ENCODE data around the gene GRID1.

GRID1 gene

GRCh38 chr10:85623342-85623741 lies 743.3 kb downstream of the GRID1 start:
- Histone ChIP-seq H3K4me3 (ENCODE audit: low read depth, low read length) (no peak overlapping the region), H3K27ac (ENCODE audit: extremely low read depth, low read depth, low read length) (no peak overlapping the region), H3K9me3 (ENCODE audit: control insufficient read depth, insufficient read depth, low read depth, low read length) (no peaks in the 10 kb centered on the region), H3K4me1 (ENCODE audit: control insufficient read depth, insufficient read depth, low read length) (no peaks in the 10 kb centered on the region), H3K36me3 (ENCODE audit: control insufficient read depth in 2 of 2, insufficient read depth in 1 of 2, low read length in 2 of 2) (no peaks in the 10 kb centered on the region)
- TF ChIP-seq ZNF132 (tag by site-specific recombination; IDR thresholded peaks at IDR 0.05; ENCODE audit: borderline replicate concordance) = no peak
- no peak for TF ChIP-seq ZBTB17 (tag by site-specific recombination; IDR thresholded peaks at IDR 0.05)
- no peak for TF ChIP-seq ZNF302 (tag by site-specific recombination; IDR thresholded peaks at IDR 0.05; ENCODE audit: low read depth)
- no peak for TF ChIP-seq ZNF248 (tag by site-specific recombination; IDR thresholded peaks at IDR 0.05)
- no peak for TF ChIP-seq ZNF544 (tag by site-specific recombination; IDR thresholded peaks at IDR 0.05)
- TF ChIP-seq ZBTB6 (tag by site-specific recombination; IDR thresholded peaks at IDR 0.05) = no peak
- TF ChIP-seq BCL6B (tag by site-specific recombination; IDR thresholded peaks at IDR 0.05) = no peak
- TF ChIP-seq MEIS1 (CRISPR knock-in tag; IDR thresholded peaks at IDR 0.05; ENCODE audit: borderline replicate concordance) = no peak
- POLR2A ChIA-PET = no interaction called here
- CTCF ChIA-PET = interaction anchor here (1.6 kb wide), 1 partner anchor 9 kb away, joined by 5 read pairs; no protein-coding TSS in a partner anchor

GRCh38 chr10:85622425-85622824 lies 744.2 kb downstream of the GRID1 start:
- ChIA-PET CTCF (interaction anchor here (0.6 to 1.6 kb wide), 3 partner anchors 8 to 749 kb away, joined by 3 to 5 read pairs (median 3); no protein-coding TSS in a partner anchor), POLR2A (no interaction called here)
- Histone ChIP-seq H3K36me3 (ENCODE audit: control insufficient read depth in 2 of 2, insufficient read depth in 1 of 2, low read length in 2 of 2) (no peaks in the 10 kb centered on the region), H3K4me3 (ENCODE audit: low read depth, low read length) (no peak overlapping the region), H3K27ac (ENCODE audit: extremely low read depth, low read depth, low read length) (no peak overlapping the region), H3K9me3 (ENCODE audit: control insufficient read depth, insufficient read depth, low read depth, low read length) (no peaks in the 10 kb centered on the region), H3K4me1 (ENCODE audit: control insufficient read depth, insufficient read depth, low read length) (no peaks in the 10 kb centered on the region)
- TF ChIP-seq ZBTB6 (tag by site-specific recombination; IDR thresholded peaks at IDR 0.05) (no peak), ZNF510 (tag by site-specific recombination; IDR thresholded peaks at IDR 0.05; ENCODE audit: insufficient replicate concordance) (no peak), ZNF670 (tag by site-specific recombination; IDR thresholded peaks at IDR 0.05; ENCODE audit: low read depth) (no peak), ZNF274 (IDR thresholded peaks at IDR 0.05; ENCODE audit: low read length) (no peak), ZNF274 (tag by site-specific recombination; IDR thresholded peaks at IDR 0.05; ENCODE audit: borderline replicate concordance) (no peak), ZNF324 (tag by site-specific recombination; IDR thresholded peaks at IDR 0.05) (no peak), ZBTB48 (tag by site-specific recombination; IDR thresholded peaks at IDR 0.05) (no peak), EGR2 (tag by site-specific recombination; IDR thresholded peaks at IDR 0.05; ENCODE audit: low read depth) (no peak), KLF7 (tag by site-specific recombination; IDR thresholded peaks at IDR 0.05; ENCODE audit: borderline replicate concordance) (no peak)

GRCh38 chr10:85621562-85621961 lies 745.0 kb downstream of the GRID1 start:
- ChIA-PET POLR2A (no interaction called here), CTCF (no interaction called here)
- TF ChIP-seq ZNF488 (tag by site-specific recombination; IDR thresholded peaks at IDR 0.05) (no peak), ZNF560 (tag by site-specific recombination; IDR thresholded peaks at IDR 0.05; ENCODE audit: borderline replicate concordance) (no peak), ZNF837 (tag by site-specific recombination; IDR thresholded peaks at IDR 0.05) (no peak), ZNF785 (tag by site-specific recombination; IDR thresholded peaks at IDR 0.05) (no peak), ZNF16 (tag by site-specific recombination; IDR thresholded peaks at IDR 0.05; ENCODE audit: low read depth) (no peak), PATZ1 (tag by site-specific recombination; IDR thresholded peaks at IDR 0.05) (no peak), SCRT2 (tag by site-specific recombination; IDR thresholded peaks at IDR 0.05) (no peak), ZNF585B (tag by site-specific recombination; IDR thresholded peaks at IDR 0.05) (no peak), ZNF155 (tag by site-specific recombination; IDR thresholded peaks at IDR 0.05) (no peak), ZNF221 (tag by site-specific recombination; IDR thresholded peaks at IDR 0.05; ENCODE audit: borderline replicate concordance) (no peak), ZNF530 (tag by site-specific recombination; IDR thresholded peaks at IDR 0.05; ENCODE audit: low read depth) (no peak)
- Histone ChIP-seq H3K27ac (ENCODE audit: extremely low read depth, low read depth, low read length) (no peak overlapping the region), H3K36me3 (ENCODE audit: control insufficient read depth in 2 of 2, insufficient read depth in 1 of 2, low read length in 2 of 2) (no peaks in the 10 kb centered on the region), H3K4me3 (ENCODE audit: low read depth, low read length) (no peak overlapping the region), H3K9me3 (ENCODE audit: control insufficient read depth, insufficient read depth, low read depth, low read length) (no peaks in the 10 kb centered on the region), H3K4me1 (ENCODE audit: control insufficient read depth, insufficient read depth, low read length) (no peaks in the 10 kb centered on the region)
